Bronchial epithelial cell (primary cell): ENCODE measurements around the gene MED7. TPM values are rescaled to one million over a fixed set of nuclear protein-coding genes. Genes with fewer than 3 reads are reported as not detected.

Experiments used
- DNase-seq: peaks from one replicate; pipeline ENCODE4 v3.0.0-alpha.2; 2010; ENCODE audit warnings: low read depth
- FAIRE-seq: peaks from 2 replicates; lab custom pipeline; 2011; peaks lifted over from hg19 to GRCh38; lab: Jason Lieb, UNC
- H3K27me3 ChIP-seq: 2 replicates; pipeline ENCODE4 v1.5.1; 2011; ENCODE audit warnings: low read length; ENCODE audit not compliant: control insufficient read depth, insufficient read depth
- H3K36me3 ChIP-seq: 2 replicates; pipeline ENCODE4 v1.5.1; 2011; ENCODE audit warnings: low read length; ENCODE audit not compliant: control insufficient read depth, insufficient read depth
- H3K4me3 ChIP-seq: 2 replicates; pipeline ENCODE4 v1.5.1; 2011; ENCODE audit warnings: mild to moderate bottlenecking, low read depth, low read length, control low read depth
- total RNA-seq: library from RNA; depleted of rRNA; stranded (reverse); fragments of >200 nt; gene quantifications from 2 replicates; pipeline ENCODE4 v1.2.1, GENCODE V29; 2014
- TF ChIP-seq, protein P1 (sequence below): IDR thresholded peaks from 2 replicates; pipeline ENCODE4 v1.5.1; 2011; ENCODE audit warnings: mild to moderate bottlenecking, moderate library complexity, low read length, control low read depth, inconsistent platforms; ENCODE audit not compliant: insufficient read depth, severe bottlenecking

The MED7 gene
- total RNA-seq, 1 donor from 2014 or later: 8.2 TPM

DNA sequence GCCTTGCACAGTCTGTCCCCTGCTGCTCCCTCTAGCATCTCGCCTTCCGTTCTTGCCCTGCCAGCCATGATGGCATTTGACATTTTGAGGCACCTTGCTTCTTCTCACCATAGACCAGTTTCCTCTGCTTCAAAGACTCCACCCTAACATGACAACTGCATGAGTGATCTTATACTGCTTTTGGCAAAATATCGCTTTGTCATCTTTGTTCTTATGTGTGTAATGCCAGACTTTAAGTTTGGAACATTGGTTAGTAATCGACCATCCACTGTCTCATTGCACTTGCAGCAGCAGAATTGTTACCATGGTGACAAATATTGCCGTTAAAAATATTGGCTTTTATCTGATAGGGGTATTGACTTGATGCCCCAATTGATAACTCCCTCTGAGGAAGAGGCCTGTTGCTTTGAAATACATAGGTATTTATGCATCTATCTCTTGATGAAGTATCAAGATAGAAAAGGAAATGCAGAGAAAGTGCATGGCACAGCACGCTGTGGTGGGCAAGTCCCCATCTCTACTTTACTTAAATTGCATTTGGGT, 16.6 kb upstream of the MED7 start:
- no peaks in the 10 kb centered on the region for H3K36me3 ChIP-seq
- H3K4me3 ChIP-seq: no peak overlapping the region
- no peak for DNase-seq
- TF ChIP-seq, protein P1, sequence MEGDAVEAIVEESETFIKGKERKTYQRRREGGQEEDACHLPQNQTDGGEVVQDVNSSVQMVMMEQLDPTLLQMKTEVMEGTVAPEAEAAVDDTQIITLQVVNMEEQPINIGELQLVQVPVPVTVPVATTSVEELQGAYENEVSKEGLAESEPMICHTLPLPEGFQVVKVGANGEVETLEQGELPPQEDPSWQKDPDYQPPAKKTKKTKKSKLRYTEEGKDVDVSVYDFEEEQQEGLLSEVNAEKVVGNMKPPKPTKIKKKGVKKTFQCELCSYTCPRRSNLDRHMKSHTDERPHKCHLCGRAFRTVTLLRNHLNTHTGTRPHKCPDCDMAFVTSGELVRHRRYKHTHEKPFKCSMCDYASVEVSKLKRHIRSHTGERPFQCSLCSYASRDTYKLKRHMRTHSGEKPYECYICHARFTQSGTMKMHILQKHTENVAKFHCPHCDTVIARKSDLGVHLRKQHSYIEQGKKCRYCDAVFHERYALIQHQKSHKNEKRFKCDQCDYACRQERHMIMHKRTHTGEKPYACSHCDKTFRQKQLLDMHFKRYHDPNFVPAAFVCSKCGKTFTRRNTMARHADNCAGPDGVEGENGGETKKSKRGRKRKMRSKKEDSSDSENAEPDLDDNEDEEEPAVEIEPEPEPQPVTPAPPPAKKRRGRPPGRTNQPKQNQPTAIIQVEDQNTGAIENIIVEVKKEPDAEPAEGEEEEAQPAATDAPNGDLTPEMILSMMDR: no peak
- no peaks in the 10 kb centered on the region for H3K27me3 ChIP-seq
- FAIRE-seq: no peak

DNA sequence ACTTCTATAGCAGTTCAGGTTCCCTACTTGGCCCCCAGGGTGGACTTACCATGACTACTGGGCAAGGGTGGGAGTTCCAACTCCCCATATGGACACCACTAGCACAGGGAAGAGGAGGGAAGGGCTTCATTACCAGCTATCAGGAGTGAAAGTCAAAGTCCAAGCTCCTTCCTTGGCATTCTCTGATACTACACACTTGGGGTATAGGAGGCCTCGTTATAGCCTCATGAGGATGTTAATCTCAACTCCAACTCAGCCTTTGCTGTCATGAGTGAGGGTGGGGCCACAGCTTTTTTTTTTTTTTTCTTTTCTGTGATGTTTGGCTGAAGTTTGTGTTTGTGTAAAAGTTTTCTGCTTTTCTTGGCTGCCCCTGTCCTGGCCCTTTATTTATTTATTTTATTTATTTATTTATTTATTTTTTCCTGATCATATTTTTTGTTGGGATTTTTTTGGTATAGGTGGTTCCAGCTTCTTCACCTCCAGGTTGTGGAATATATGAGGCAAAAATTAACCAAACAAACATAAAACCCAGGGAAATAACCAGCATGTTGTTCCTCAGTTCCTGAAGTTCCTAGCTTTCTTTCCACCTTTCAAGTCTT, 14.7 kb upstream of the MED7 start:
- H3K27me3 ChIP-seq: no peaks in the 10 kb centered on the region

DNA sequence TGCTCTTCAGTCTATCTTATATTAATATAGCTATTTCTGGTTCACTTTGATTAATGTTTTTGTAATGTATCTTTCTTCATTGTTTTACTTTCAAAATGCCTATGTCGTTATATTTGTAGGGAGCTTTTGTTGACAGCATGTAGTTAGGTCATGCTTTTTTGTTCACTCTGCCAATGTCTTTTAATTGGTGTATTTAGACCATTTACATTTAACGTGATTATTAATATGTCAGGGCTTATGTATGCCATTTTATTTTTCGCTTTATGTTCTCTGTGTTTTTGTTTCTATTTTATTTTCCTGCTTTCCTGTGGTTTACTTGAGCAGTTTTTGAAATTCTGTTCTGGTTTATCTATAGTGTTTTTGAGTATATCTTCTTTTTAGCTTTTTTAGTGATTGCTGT, 12.6 kb upstream of the MED7 start:
- Histone ChIP-seq H3K4me3 (no peak overlapping the region), H3K27me3 (no peaks in the 10 kb centered on the region), H3K36me3 (no peaks in the 10 kb centered on the region)
- DNase-seq (no peak), FAIRE-seq (no peak)
- TF ChIP-seq, protein P1: no peak

More for the DNA sequence above, 14.7 kb upstream of the MED7 start:
- FAIRE-seq (no peak), DNase-seq (no peak)
- Histone ChIP-seq H3K36me3 (no peaks in the 10 kb centered on the region), H3K4me3 (no peak overlapping the region)
- TF ChIP-seq, protein P1: no peak

DNA sequence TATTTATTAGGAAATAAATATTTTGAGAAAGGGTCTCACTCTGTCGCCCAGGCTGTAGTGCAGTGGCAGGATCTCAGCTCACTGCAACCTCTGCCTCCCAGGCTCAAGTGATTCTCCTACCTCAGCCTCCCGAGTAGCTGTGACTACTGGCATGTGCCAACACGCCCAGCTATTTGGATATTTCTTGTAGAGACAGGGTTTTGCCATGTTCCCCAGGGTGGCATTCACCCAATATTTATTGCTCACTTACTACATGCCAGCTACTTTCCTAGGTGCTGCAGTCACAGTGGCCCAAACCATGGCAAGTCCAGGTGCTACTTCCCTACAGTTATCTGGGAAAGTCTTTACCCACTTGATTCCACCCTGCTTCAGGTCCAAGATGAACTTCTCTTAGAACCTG, 8.3 kb upstream of the MED7 start:
- TF ChIP-seq, protein P1: no peak
- Histone ChIP-seq H3K27me3 (no peaks in the 10 kb centered on the region), H3K4me3 (no peak overlapping the region), H3K36me3 (no peaks in the 10 kb centered on the region)
- peak; percentile 51 for DNase-seq
- FAIRE-seq: no peak

- TF ChIP-seq, protein P1: peak; percentile 80
- DNase-seq (peak; percentile 55), FAIRE-seq (no peak)
- H3K27me3 ChIP-seq: no peaks in the 10 kb centered on the region
- H3K36me3 ChIP-seq: no peaks in the 10 kb centered on the region
- no peak overlapping the region for H3K4me3 ChIP-seq
Measured at GRCh38 chr5:157148734-157149615, 6.3 kb upstream of the MED7 start.
